A375 (cell line): ENCODE results near the gene TRIM71. TPM values are rescaled to one million over a fixed set of nuclear protein-coding genes. Genes with fewer than 3 reads are reported as not detected.

Experiments
- total RNA-seq: library from RNA; depleted of rRNA; stranded (reverse); fragments of >200 nt; shearing (Covaris generic); gene quantifications from 2 replicates; pipeline ENCODE4 v1.2.3, GENCODE V29; 2014; rRNA removed

Gene TRIM71
- total RNA-seq, result not detected in 2 replicates

DNA sequence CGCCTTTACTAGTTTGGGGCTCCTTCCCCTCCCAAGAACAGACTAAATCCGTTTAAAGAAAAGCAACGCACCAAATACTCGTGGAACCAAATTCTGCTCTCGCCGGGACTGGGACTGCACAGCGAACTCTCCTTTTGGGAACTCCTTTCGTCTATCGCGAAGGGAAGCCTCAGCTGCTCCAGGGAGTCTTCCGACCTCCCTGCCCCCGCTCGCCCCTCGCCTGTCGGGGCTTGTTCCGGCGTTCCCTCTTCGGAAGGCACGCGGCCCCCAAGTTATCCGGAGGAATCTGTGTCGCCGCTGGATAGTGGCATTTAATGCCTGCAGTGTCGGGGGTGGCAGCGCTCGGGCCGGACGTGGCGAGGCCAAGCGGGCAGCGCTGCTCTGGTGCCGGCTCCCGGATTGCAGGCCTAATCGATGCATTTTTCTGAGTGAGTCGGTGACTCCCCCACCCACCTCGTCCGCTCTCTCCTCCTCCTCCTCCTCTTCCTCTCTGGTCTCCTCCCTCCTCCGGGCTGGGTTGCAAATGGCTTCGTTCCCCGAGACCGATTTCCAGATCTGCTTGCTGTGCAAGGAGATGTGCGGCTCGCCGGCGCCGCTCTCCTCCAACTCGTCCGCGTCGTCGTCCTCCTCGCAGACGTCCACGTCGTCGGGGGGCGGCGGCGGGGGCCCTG is at the start of gene TRIM71:
TRIM71 (plus strand) TSS at position 440 of the 671 bp plus-strand sequence; CDS start at position 524, 84 bp downstream.

Other genes starting within 250 kb of the TRIM71 start
- 51.5 and 61.7 TPM in 2 replicates for gene DYNC1LI1, start 247.1 kb upstream of the TRIM71 start, total RNA-seq
- gene CNOT10, start 132.8 kb upstream of the TRIM71 start, total RNA-seq, result 48.0 and 50.5 TPM in 2 replicates
- not detected in 2 replicates for gene CCR4, start 133.6 kb downstream of the TRIM71 start, total RNA-seq